ENCODE data around the gene CCL4. TPM values are rescaled to one million over a fixed set of nuclear protein-coding genes. Genes with fewer than 3 reads are reported as not detected.

Gene CCL4
- total RNA-seq, 1 donor: 0.36 TPM

DNA sequence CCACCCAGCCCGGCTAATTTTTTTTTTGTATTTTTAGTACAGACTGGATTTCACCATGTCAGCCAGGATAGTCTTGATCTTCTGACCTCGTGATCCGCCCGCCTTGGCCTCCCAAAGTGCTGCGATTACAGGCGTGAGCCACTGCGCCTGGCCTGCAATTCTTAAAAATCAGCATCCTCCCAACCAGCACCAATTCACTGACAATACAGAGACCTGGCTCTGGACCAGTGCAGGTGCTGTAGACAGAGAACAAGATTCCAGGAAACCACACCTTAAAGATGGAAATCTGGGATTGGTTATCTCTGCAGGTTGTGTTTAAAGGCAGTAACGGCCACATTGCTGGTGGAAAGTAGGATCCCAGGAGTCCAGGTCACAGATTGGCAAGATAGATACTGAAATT, 39.2 kb downstream of the CCL4 start:
- H4K20me1 ChIP-seq (ENCODE audit: insufficient read depth, low read length): no peaks in the 10 kb centered on the region
- H3K27ac ChIP-seq (ENCODE audit: low read depth, low read length): no peak overlapping the region
- H3K27me3 ChIP-seq (ENCODE audit: insufficient read depth, low read length): no peaks in the 10 kb centered on the region
- TF ChIP-seq, protein P1, sequence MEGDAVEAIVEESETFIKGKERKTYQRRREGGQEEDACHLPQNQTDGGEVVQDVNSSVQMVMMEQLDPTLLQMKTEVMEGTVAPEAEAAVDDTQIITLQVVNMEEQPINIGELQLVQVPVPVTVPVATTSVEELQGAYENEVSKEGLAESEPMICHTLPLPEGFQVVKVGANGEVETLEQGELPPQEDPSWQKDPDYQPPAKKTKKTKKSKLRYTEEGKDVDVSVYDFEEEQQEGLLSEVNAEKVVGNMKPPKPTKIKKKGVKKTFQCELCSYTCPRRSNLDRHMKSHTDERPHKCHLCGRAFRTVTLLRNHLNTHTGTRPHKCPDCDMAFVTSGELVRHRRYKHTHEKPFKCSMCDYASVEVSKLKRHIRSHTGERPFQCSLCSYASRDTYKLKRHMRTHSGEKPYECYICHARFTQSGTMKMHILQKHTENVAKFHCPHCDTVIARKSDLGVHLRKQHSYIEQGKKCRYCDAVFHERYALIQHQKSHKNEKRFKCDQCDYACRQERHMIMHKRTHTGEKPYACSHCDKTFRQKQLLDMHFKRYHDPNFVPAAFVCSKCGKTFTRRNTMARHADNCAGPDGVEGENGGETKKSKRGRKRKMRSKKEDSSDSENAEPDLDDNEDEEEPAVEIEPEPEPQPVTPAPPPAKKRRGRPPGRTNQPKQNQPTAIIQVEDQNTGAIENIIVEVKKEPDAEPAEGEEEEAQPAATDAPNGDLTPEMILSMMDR (IDR thresholded peaks at IDR 0.05; ENCODE audit: extremely low read depth, low read depth, low read length): no peak
- no peak overlapping the region for H3K4me2 ChIP-seq (ENCODE audit: insufficient read depth, low read length)
- no peaks in the 10 kb centered on the region for H3K36me3 ChIP-seq (ENCODE audit: insufficient read depth, low read length)
- H3K4me1 ChIP-seq (ENCODE audit: insufficient read depth, low read length): no peaks in the 10 kb centered on the region
- H3K4me3 ChIP-seq (ENCODE audit: insufficient read depth, low read length): no peak overlapping the region
- DNase-seq (ENCODE audit: insufficient read length, low spot score, missing footprints): no peak
- H2AFZ ChIP-seq (ENCODE audit: low read length): no peak overlapping the region
- no peaks in the 10 kb centered on the region for H3K9me3 ChIP-seq (ENCODE audit: low read depth, low read length)
- H3K79me2 ChIP-seq (ENCODE audit: insufficient read depth, low read length): no peaks in the 10 kb centered on the region

DNA sequence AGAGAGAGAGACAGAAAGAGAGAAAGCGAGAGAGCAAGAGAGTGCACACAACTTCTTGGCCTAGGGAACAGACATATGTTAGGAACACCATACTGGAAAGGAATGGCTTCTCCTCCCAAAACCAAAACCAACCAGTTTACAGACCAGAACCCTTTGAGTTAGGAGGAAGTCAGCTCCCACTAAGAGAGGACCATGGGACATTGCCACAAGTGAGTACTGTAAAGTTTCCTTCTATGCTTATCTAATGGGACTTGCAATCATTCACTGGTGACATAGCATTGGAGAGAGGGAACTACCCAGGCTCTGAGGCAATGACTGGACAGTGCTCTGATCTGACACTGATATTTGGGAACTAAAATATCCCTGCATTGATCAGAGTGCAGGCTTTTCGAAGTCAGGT, 40.4 kb downstream of the CCL4 start:
- Histone ChIP-seq H3K9me3 (ENCODE audit: low read depth, low read length) (no peaks in the 10 kb centered on the region), H3K27ac (ENCODE audit: low read depth, low read length) (no peak overlapping the region), H3K4me1 (ENCODE audit: insufficient read depth, low read length) (peaks cover 3% of the 10 kb centered on the region), H4K20me1 (ENCODE audit: insufficient read depth, low read length) (no peaks in the 10 kb centered on the region), H2AFZ (ENCODE audit: low read length) (no peak overlapping the region), H3K79me2 (ENCODE audit: insufficient read depth, low read length) (no peaks in the 10 kb centered on the region), H3K4me2 (ENCODE audit: insufficient read depth, low read length) (no peak overlapping the region), H3K4me3 (ENCODE audit: insufficient read depth, low read length) (no peak overlapping the region), H3K27me3 (ENCODE audit: insufficient read depth, low read length) (no peaks in the 10 kb centered on the region), H3K36me3 (ENCODE audit: insufficient read depth, low read length) (no peaks in the 10 kb centered on the region)
- TF ChIP-seq, protein P1 (IDR thresholded peaks at IDR 0.05; ENCODE audit: extremely low read depth, low read depth, low read length): no peak
- no peak for DNase-seq (ENCODE audit: insufficient read length, low spot score, missing footprints)

DNA sequence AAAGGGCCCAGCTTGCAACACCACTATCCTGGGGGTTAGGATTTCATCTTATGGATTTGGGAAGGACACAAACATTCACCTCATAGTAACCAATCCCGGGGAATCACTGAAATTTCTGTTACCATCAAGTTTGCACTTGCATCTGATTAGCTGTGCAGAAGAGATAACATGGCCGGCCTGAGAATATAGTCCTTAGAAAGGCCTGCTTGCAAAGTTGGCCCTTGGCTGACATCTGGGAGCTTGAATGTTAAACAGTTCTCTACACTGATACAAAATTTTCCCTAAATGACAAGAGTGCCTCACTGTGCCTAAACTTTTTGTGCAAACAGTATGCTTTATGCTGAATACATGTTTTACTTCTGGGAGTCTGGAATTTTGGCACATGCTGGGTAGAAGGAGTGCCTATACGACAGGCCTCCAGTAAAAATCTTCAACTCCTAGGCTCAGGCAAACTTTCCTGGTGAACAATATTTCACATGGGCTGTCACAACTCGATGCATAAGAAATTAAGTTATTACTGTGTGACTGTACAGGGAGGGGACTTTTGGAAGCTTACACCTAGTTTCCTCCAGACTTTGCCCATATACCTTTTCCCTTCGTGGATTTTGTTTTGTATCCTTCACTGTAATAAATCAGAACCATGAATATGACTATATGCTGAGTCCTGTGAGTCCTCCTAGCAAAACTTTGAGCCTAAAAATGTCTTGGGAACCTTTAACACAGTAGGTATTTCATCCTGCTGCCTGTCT, 41.5 kb downstream of the CCL4 start:
- DNase-seq (ENCODE audit: insufficient read length, low spot score, missing footprints): no peak
- no peaks in the 10 kb centered on the region for H3K27me3 ChIP-seq (ENCODE audit: insufficient read depth, low read length)
- H3K4me3 ChIP-seq (ENCODE audit: insufficient read depth, low read length): no peak overlapping the region
- H3K79me2 ChIP-seq (ENCODE audit: insufficient read depth, low read length): no peaks in the 10 kb centered on the region
- no peak overlapping the region for H3K4me2 ChIP-seq (ENCODE audit: insufficient read depth, low read length)
- peaks cover 13% of the 10 kb centered on the region for H3K4me1 ChIP-seq (ENCODE audit: insufficient read depth, low read length)
- no peak overlapping the region for H2AFZ ChIP-seq (ENCODE audit: low read length)
- H3K36me3 ChIP-seq (ENCODE audit: insufficient read depth, low read length): no peaks in the 10 kb centered on the region
- peaks cover 2% of the 10 kb centered on the region for H4K20me1 ChIP-seq (ENCODE audit: insufficient read depth, low read length)
- H3K27ac ChIP-seq (ENCODE audit: low read depth, low read length): no peak overlapping the region
- TF ChIP-seq, protein P1 (IDR thresholded peaks at IDR 0.05; ENCODE audit: extremely low read depth, low read depth, low read length): no peak
- H3K9me3 ChIP-seq (ENCODE audit: low read depth, low read length): no peaks in the 10 kb centered on the region

DNA sequence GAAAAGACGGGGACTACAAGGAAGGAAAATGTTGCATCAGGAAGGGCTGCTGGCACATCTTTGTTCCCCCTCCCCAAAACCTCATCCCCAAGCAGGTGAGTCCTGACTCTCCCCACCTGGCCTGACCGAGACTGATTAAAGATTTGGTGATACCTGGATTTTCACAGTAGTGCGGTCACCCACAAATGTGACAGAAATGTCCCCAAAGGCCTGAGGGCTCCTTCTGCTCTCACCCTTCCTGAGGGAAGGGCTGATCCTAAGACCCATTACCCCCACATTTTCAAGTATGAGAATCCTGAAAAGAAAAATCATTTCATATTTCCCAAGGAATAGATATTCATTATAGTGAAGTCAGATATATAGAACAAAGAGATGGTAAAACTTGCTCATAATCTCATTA, 44.0 kb downstream of the CCL4 start:
- no peak overlapping the region for H2AFZ ChIP-seq (ENCODE audit: low read length)
- no peak overlapping the region for H3K4me2 ChIP-seq (ENCODE audit: insufficient read depth, low read length)
- H3K9me3 ChIP-seq (ENCODE audit: low read depth, low read length): no peaks in the 10 kb centered on the region
- no peak overlapping the region for H3K4me3 ChIP-seq (ENCODE audit: insufficient read depth, low read length)
- peaks cover 2% of the 10 kb centered on the region for H4K20me1 ChIP-seq (ENCODE audit: insufficient read depth, low read length)
- no peaks in the 10 kb centered on the region for H3K79me2 ChIP-seq (ENCODE audit: insufficient read depth, low read length)
- no peak overlapping the region for H3K27ac ChIP-seq (ENCODE audit: low read depth, low read length)
- H3K36me3 ChIP-seq (ENCODE audit: insufficient read depth, low read length): no peaks in the 10 kb centered on the region
- TF ChIP-seq, protein P1 (IDR thresholded peaks at IDR 0.05; ENCODE audit: extremely low read depth, low read depth, low read length): no peak
- H3K27me3 ChIP-seq (ENCODE audit: insufficient read depth, low read length): no peaks in the 10 kb centered on the region
- DNase-seq (ENCODE audit: insufficient read length, low spot score, missing footprints): no peak
- H3K4me1 ChIP-seq (ENCODE audit: insufficient read depth, low read length): peaks cover 13% of the 10 kb centered on the region

All from osteoblast (primary cell).